ENCODE measurements around the gene GABRB2. TPM values are rescaled to one million over a fixed set of nuclear protein-coding genes. Genes with fewer than 3 reads are reported as not detected.

GABRB2 gene
- total RNA-seq, 1 donor from 2014 or later, result not detected

DNA sequence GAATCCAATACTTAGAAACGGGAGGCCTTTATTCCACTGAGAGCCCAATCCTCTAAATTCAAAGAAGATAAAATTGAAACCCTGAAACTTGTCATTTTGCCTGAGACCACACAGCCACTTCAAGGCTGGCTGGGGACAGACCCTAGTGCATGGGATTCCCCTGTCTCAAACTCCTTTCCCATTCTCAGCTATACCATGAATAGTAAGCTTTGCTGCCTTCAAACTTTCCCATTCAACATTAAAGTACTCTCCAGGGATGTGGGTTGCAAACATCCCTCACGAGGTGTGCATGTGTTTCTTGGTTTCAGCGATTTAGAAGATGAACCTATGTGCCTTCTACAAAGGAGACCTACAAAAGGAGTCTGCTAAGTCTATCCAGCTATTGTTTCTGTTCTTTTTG lies 64.6 kb downstream of the GABRB2 start:
- intact Hi-C loops (cut with micrococcal nuclease), result no loop called here

- intact Hi-C loops (cut with micrococcal nuclease), result no loop called here
These were observed 75.1 kb downstream of the GABRB2 start for GRCh38 chr5:161471211-161471950.

DNA sequence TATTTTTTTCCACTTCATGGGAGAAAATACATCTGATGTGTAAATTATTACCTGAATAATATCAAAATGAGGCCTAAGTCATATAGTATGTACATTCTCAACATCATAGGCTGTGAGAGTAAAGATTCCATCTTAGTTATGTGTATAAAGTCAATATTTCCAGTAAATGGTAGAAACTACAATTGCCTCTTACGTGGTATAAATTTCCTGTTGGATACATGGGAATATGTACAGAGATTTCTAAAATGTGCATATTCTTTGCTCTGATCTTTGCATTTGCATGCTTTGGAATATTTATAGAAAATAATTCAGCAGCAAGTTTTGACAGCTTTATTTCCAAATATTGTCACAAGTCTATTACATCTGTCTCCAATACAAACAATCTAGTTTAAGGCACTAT lies 78.8 kb downstream of the GABRB2 start:
- intact Hi-C loops (cut with micrococcal nuclease), result no loop called here

- intact Hi-C loops (cut with micrococcal nuclease), result no loop called here
These were observed 85.8 kb downstream of the GABRB2 start for GRCh38 chr5:161460741-161461140.

DNA sequence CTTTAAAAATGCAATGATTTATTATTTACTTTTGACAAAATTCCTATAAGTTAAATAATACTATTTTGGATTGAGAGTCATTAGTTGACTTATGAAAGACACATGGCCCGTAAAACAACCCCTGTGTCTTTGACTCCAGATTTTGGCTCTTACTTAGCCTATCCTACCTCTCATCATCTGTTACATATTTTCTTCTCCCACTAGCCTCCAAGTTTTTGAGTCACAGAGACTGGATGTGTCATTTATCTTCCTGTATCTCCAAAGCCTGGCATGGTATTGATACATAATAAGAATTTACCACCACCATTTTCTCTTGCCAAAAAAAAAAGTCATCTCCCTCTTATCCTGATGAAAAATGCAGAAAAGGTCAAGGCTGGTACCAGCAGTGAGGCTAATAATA lies 99.9 kb downstream of the GABRB2 start:
- intact Hi-C loops (cut with micrococcal nuclease), result no loop called here

DNA sequence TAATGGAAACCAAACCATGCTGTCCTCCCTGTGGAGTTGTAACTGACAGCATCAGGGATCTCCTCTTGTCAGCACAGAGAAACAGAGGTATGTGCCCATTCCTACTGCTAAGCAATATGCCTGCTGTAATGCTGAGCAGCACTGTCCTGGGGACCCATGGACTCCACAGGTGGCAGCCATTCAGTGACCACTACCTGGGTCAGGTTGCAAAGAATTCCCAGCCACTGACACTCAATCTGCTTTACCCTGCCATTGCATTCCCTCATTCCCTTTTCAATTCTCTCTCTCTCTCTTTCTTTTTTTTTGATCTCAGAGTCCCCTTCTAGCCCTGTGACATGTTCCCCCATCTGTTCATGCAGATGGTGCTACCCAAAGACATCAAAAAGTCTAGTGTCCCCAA lies 104.1 kb downstream of the GABRB2 start:
- intact Hi-C loops (cut with micrococcal nuclease), result no loop called here

- intact Hi-C loops (cut with micrococcal nuclease), result no loop called here
These were observed 113.7 kb downstream of the GABRB2 start for GRCh38 chr5:161432798-161433197.

GRCh38 chr5:161431963-161432362 lies 114.6 kb downstream of the GABRB2 start:
- intact Hi-C loops (cut with micrococcal nuclease), result no loop called here

- intact Hi-C loops (cut with micrococcal nuclease), result no loop called here
These were observed 125.5 kb downstream of the GABRB2 start for GRCh38 chr5:161421067-161421466.

GRCh38 chr5:161420521-161420920 lies 126.0 kb downstream of the GABRB2 start:
- intact Hi-C loops (cut with micrococcal nuclease), result no loop called here

DNA sequence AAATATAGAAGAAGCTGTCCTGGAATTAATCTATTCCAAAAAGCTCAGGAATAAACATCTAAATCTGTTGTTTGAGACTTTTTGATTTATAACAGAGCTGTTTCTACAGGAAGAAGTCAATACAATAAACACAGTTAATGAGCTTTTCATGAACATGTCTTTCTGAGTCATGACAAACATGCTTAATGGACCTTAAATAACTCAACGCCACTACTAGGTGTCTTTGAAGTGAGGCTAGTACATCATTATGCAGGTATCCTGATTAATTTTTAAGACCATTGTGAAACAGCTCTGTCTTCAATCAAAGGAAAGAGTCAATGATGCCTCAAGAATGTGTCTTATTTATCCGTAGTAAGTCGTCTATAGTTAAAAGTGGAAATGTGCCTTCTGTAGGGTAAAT lies 131.6 kb downstream of the GABRB2 start:
- intact Hi-C loops (cut with micrococcal nuclease), result no loop called here

GRCh38 chr5:161414037-161414436 lies 132.5 kb downstream of the GABRB2 start:
- intact Hi-C loops (cut with micrococcal nuclease), result no loop called here

DNA sequence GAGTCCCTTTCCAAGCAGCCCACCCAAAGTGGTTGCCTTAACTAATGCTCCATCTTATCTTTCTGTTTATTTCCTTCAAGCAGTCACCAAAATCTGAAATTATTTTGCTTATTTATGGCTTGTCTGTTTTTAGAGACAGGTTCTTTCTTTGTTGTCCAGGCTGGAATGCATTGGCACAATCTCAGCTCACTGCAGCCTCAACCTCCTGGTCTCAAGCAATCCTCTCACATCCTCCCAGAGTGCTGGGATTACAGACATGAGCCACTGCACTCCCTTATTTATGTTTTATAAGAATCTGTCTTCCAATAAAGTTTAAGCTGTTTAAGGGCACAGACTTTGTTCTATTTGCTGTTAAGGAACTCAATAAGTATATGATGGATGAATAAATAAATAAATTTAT lies 133.7 kb downstream of the GABRB2 start:
- intact Hi-C loops (cut with micrococcal nuclease), result no loop called here

DNA sequence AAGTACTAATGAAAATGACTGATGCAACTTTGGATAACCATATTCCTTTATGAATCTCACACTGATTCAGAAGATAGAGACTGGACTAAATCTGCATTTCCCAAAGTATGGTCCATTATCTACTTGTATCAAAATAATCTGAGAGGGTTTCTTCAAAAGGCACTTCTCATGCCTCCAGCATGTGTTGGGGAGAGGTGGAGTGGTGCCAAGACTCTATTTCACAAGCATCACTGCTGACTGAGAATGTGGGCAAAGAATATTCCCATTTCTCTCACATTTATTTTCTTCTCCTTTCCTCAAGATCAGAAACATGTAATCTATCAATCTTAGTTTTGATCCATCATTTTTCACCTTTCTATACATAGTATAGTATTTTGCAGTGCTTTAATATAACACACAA lies 135.4 kb downstream of the GABRB2 start:
- intact Hi-C loops (cut with micrococcal nuclease), result no loop called here

DNA sequence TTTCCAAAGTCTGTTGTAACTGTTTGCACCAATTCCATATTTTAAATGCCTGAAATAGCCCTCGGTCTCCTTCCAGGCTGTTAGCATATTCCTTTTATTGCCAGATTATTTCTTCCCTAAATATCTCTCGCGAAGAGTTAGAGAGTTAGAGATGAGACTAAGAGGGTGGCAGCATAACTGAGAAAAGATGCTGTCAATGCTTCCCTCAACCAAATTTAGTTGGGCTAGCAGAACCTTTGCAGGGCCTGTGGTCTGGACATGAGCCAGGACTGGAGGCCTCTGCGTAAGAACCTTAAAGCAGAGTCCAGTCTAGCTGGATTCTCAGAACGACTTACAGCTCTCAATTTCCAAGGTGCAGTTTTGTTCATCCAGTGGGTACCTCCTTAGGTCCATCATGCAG lies 135.9 kb downstream of the GABRB2 start:
- intact Hi-C loops (cut with micrococcal nuclease), result no loop called here

- intact Hi-C loops (cut with micrococcal nuclease), result no loop called here
These were observed 137.1 kb downstream of the GABRB2 start for GRCh38 chr5:161409471-161409870.

DNA sequence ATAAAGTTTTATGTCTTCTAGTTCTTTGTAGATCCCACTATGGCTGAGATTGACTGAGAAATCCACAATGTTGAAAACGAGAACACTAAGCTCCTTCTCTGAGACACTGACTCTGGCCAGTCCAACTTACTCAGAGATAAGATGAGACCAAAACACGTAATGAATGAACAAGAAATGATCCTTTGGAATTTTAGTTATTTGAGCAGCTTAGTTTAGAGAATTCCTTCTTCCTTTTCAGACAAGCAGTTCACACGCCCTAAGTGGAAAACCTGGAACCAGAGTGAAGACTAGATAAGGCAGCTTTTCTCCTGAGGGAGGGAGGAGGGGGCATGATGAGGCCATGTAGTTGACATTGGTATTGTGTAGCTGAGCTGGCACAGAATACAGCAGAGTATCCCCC lies 139.6 kb downstream of the GABRB2 start:
- intact Hi-C loops (cut with micrococcal nuclease), result no loop called here

- intact Hi-C loops (cut with micrococcal nuclease), result no loop called here
These were observed 142.5 kb downstream of the GABRB2 start for GRCh38 chr5:161403996-161404395.

DNA sequence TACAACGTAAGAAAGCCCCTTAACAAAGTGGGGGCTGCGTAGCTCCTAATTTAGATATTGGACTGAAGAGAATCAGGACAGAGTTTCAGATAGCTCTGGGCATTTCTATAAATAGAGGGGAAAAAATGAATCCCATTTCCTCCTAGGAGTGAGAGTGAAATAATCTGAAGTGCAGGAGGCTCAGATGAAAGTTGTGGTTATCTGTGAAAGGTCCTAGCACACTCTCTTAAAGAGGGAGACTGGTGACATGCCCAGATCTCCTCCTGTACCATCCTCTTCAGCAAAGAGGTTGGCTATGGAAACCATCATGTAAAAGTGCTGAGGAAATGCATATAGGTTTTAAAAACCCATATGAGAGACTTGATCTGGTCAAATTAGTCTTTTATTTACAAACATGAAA lies 143.4 kb downstream of the GABRB2 start:
- intact Hi-C loops (cut with micrococcal nuclease), result no loop called here

- intact Hi-C loops (cut with micrococcal nuclease), result no loop called here
These were observed 145.9 kb downstream of the GABRB2 start for GRCh38 chr5:161400583-161400982.

- intact Hi-C loops (cut with micrococcal nuclease), result no loop called here
These were observed 146.4 kb downstream of the GABRB2 start for GRCh38 chr5:161399996-161400562.

GRCh38 chr5:161397448-161397847 lies 149.1 kb downstream of the GABRB2 start:
- intact Hi-C loops (cut with micrococcal nuclease), result no loop called here

GRCh38 chr5:161396171-161396570 lies 150.4 kb downstream of the GABRB2 start:
- intact Hi-C loops (cut with micrococcal nuclease), result no loop called here

All from T-helper 1 cell treated with Interleukin-12 subunit alpha and Interleukin-12 subunit beta and Interleukin-4 antibody, amounts not matched to agents 30 ng/mL and 1 ng/mL, for 36 hours (primary cell).